Osteocyte (in vitro differentiated cells): ENCODE measurements around the gene GSTM1. TPM values are rescaled to one million over a fixed set of nuclear protein-coding genes. Genes with fewer than 3 reads are reported as not detected.

Experiments
- DNase-seq: peaks from one replicate; pipeline ENCODE4 v3.0.0; 2021; ENCODE audit warnings: mixed read lengths; ENCODE audit not compliant: unreplicated experiment; ENCODE audit errors: extremely low spot score
- H3K27ac Mint-ChIP-seq: one replicate; pipeline ENCODE4 v1.8.0; 2021; ENCODE audit warnings: mild to moderate bottlenecking, mixed read lengths; ENCODE audit not compliant: unreplicated experiment
- H3K27me3 Mint-ChIP-seq: one replicate; pipeline ENCODE4 v1.8.0; 2021; ENCODE audit warnings: mixed read lengths; ENCODE audit not compliant: unreplicated experiment
- H3K36me3 Mint-ChIP-seq: one replicate; pipeline ENCODE4 v1.8.0; 2021; ENCODE audit warnings: mixed read lengths; ENCODE audit not compliant: unreplicated experiment
- H3K4me1 Mint-ChIP-seq: one replicate; pipeline ENCODE4 v1.8.0; 2021; ENCODE audit warnings: mixed read lengths; ENCODE audit not compliant: unreplicated experiment
- H3K4me3 Mint-ChIP-seq: one replicate; pipeline ENCODE4 v1.8.0; 2021; ENCODE audit warnings: mild to moderate bottlenecking, moderate library complexity, mixed read lengths; ENCODE audit not compliant: unreplicated experiment
- H3K9me3 Mint-ChIP-seq: one replicate; pipeline ENCODE4 v1.8.0; 2021; ENCODE audit warnings: mixed read lengths; ENCODE audit not compliant: unreplicated experiment
- CTCF ChIP-seq: fragments of 200-600 bp; sonication (generic); IDR thresholded peaks from 2 replicates; pipeline ENCODE4 v1.5.0; 2021; ENCODE audit warnings: antibody characterized with exemption, mild to moderate bottlenecking, moderate library complexity
- total RNA-seq: library from RNA; stranded (reverse); gene quantifications from 2 replicates; pipeline ENCODE4 v1.2.1, GENCODE V29; 2021

GSTM1 gene
- total RNA-seq, 1 donor from 2014 or later = 7.8 TPM

GRCh38 chr1:109740615-109741373 lies 53.2 kb downstream of the GSTM1 start, which contains the start of gene GSTM3:
TSS of gene GSTM3 (minus strand) at chr1:109741038. CDS start at chr1:109740287, 751 bp downstream.
- no peak for TF ChIP-seq CTCF
- no peaks in the 10 kb centered on the region for H3K9me3 Mint-ChIP-seq
- DNase-seq = peak; percentile 2
- peak within 1 kb of the TSS; percentile 90 for H3K27ac Mint-ChIP-seq
- H3K4me3 Mint-ChIP-seq = peak within 1 kb of the TSS; percentile 84
- H3K4me1 Mint-ChIP-seq = peaks cover 13% of the 10 kb centered on the region
- H3K36me3 Mint-ChIP-seq = peaks cover 10% of the 10 kb centered on the region
- peaks cover 18% of the 10 kb centered on the region for H3K27me3 Mint-ChIP-seq

Other genes starting within 250 kb of the GSTM1 start
- 0.59 and 1.1 TPM in 2 replicates for gene SYPL2, start 221.3 kb upstream of the GSTM1 start, total RNA-seq
- gene ATXN7L2, start 203.9 kb upstream of the GSTM1 start, total RNA-seq = 6.4 and 6.8 TPM in 2 replicates
- 10.2 and 10.6 TPM in 2 replicates for gene CYB561D1, start 193.7 kb upstream of the GSTM1 start, total RNA-seq
- gene AMIGO1, start 178.1 kb upstream of the GSTM1 start, total RNA-seq = 5.2 and 5.4 TPM in 2 replicates
- not detected in 2 replicates for gene GPR61, start 147.9 kb upstream of the GSTM1 start, total RNA-seq
- 7.6 and 8.5 TPM in 2 replicates for gene GNAI3, start 139.2 kb upstream of the GSTM1 start, total RNA-seq
- gene GNAT2, start 68.2 kb upstream of the GSTM1 start, total RNA-seq = not detected in 2 replicates
- 59.4 and 64.0 TPM in 2 replicates for gene AMPD2, start 68.0 kb upstream of the GSTM1 start, total RNA-seq
- gene GSTM4, start 31.7 kb upstream of the GSTM1 start, total RNA-seq = 24.3 and 25.1 TPM in 2 replicates
- gene GSTM2, start 19.8 kb upstream of the GSTM1 start, total RNA-seq = 38.6 and 39.0 TPM in 2 replicates
- gene GSTM5, start 24.4 kb downstream of the GSTM1 start, total RNA-seq = not detected in 2 replicates
- gene GSTM3, start 53.2 kb downstream of the GSTM1 start, total RNA-seq = 33.9 and 41.4 TPM in 2 replicates
- not detected in 2 replicates for gene EPS8L3, start 76.1 kb downstream of the GSTM1 start, total RNA-seq
- 27.9 and 36.2 TPM in 2 replicates for gene CSF1, start 223.0 kb downstream of the GSTM1 start, total RNA-seq